HCT116 (cell line): ENCODE data around the gene RANGAP1. TPM values are rescaled to one million over a fixed set of nuclear protein-coding genes. Genes with fewer than 3 reads are reported as not detected.

Experiments
- ATAC-seq: fragments of 200-7000 bp; cut with Tn5 transposase; 2 replicates; pipeline ENCODE4 v1.9.1; 2020; ENCODE audit warnings: mild to moderate bottlenecking, moderate library complexity
- BruUV-seq: library from RNA; stranded (reverse); fragments of 400-500 nt; replicated peaks from 2 replicates; lab custom pipeline; 2021; lab: Mats Ljungman, UMichigan
- CTCF ChIA-PET: fragments of 300-600 bp; sonication (Branson Sonifier 250); formaldehyde crosslinking; loops from one replicate; lab custom pipeline; 2021; ENCODE audit warnings: antibody characterized with exemption; lab: Charles Lee
- POLR2A ChIA-PET: fragments of 300-600, 350-600 bp; sonication (Branson Sonifier 250); formaldehyde crosslinking; loops from one replicate; lab custom pipeline; 2021; ENCODE audit warnings: antibody characterized with exemption; lab: Charles Lee
- RAD21 ChIA-PET, 2 experiments: fragments of 300-600 bp; sonication (Branson Sonifier 250); formaldehyde crosslinking; loops; one replicate each; lab custom pipeline; 2023; ENCODE audit warnings: low total read pairs in 2 of 2; ENCODE audit not compliant: uncharacterized antibody in 2 of 2, unreplicated experiment in 2 of 2, low non-redundant PET in 1 of 2; lab: Charles Lee
- DNase-seq: peaks from one replicate; pipeline ENCODE4 v3.0.0-alpha.2; 2010; ENCODE audit warnings: low read depth, low spot score
- H2AFZ ChIP-seq: fragments of 200-600 bp; shearing (Covaris generic), sonication (generic); 2 replicates; pipeline ENCODE4 v1.6.1; 2017; ENCODE audit warnings: low read depth, mixed run types, mixed read lengths, antibody characterized with exemption, low read length; ENCODE audit not compliant: poor library complexity, severe bottlenecking
- H3K27ac ChIP-seq: 2 replicates; pipeline ENCODE4 v1.5.1; 2012; ENCODE audit warnings: low read depth, low read length
- H3K27me3 ChIP-seq: fragments of 200-600 bp; sonication (generic); 2 replicates; pipeline ENCODE4 v1.6.1; 2016; ENCODE audit warnings: mixed run types, low read length, mixed read lengths; ENCODE audit not compliant: insufficient read depth
- H3K36me3 ChIP-seq, 2 experiments: fragments of 200-500 bp in 1 of 2; fragments of 200-600 bp in 1 of 2; sonication (Bioruptor generic) in 1 of 2; sonication (generic) in 1 of 2; 2 replicates each; pipeline versions ENCODE4 v1.5.1 to v1.6.1; 2014 to 2016; ENCODE audit warnings: low read length in 2 of 2, inconsistent platforms in 1 of 2, mixed read lengths in 1 of 2, mixed run types in 1 of 2; ENCODE audit not compliant: insufficient read depth in 2 of 2, control insufficient read depth in 1 of 2
- H3K4me1 ChIP-seq, 2 experiments: fragments of 200-600 bp in 1 of 2; sonication (generic) in 1 of 2; 2 replicates each; pipeline versions ENCODE4 v1.5.1 to v1.6.1; 2012 to 2017; ENCODE audit warnings: low read length in 2 of 2, inconsistent platforms in 1 of 2, mild to moderate bottlenecking in 1 of 2, mixed read lengths in 1 of 2, mixed run types in 1 of 2, moderate library complexity in 1 of 2; ENCODE audit not compliant: insufficient read depth in 2 of 2, control insufficient read depth in 1 of 2
- H3K4me2 ChIP-seq: fragments of 200-600 bp; sonication (generic); 2 replicates; pipeline ENCODE4 v1.6.1; 2017; ENCODE audit warnings: mixed run types, low read length, mixed read lengths
- H3K4me3 ChIP-seq, 2 experiments: fragments of 200-600 bp in 1 of 2; sonication (generic) in 1 of 2; replicated peaks in 1 of 2; 2 replicates each; pipeline ENCODE4 v1.5.1; 2011 to 2016; ENCODE audit warnings: low read length in 2 of 2, control low read depth in 1 of 2, low read depth in 1 of 2, mild to moderate bottlenecking in 1 of 2, mixed read lengths in 1 of 2, mixed run types in 1 of 2
- H3K79me2 ChIP-seq: fragments of 200-600 bp; sonication (generic); 2 replicates; pipeline ENCODE4 v1.6.1; 2017; ENCODE audit warnings: mild to moderate bottlenecking, mixed run types, low read length, moderate library complexity, mixed read lengths; ENCODE audit not compliant: insufficient read depth
- H3K9ac ChIP-seq: fragments of 200-600 bp; sonication (generic); 2 replicates; pipeline ENCODE4 v1.6.1; 2016; ENCODE audit warnings: low read length, mixed read lengths
- H3K9me2 ChIP-seq: fragments of 200-600 bp; sonication (generic), shearing (Covaris generic); 2 replicates; pipeline ENCODE4 v1.6.1; 2017; ENCODE audit warnings: mixed run types, mild to moderate bottlenecking, moderate library complexity; ENCODE audit not compliant: insufficient read depth
- H3K9me3 ChIP-seq, 2 experiments: fragments of 200-500 bp in 1 of 2; fragments of 200-600 bp in 1 of 2; sonication (Bioruptor generic) in 1 of 2; sonication (generic) in 1 of 2; 2 replicates each; pipeline ENCODE4 v1.6.1; 2014 to 2017; ENCODE audit warnings: low read length in 2 of 2, mixed read lengths in 2 of 2, inconsistent platforms in 1 of 2, low read depth in 1 of 2, mild to moderate bottlenecking in 1 of 2, mixed run types in 1 of 2, moderate library complexity in 1 of 2; ENCODE audit not compliant: control insufficient read depth in 1 of 2, insufficient read depth in 1 of 2
- H4K20me1 ChIP-seq: fragments of 200-600 bp; sonication (generic), shearing (Covaris generic); 2 replicates; pipeline ENCODE4 v1.6.1; 2017; ENCODE audit warnings: mixed run types, mild to moderate bottlenecking, moderate library complexity; ENCODE audit not compliant: insufficient read depth
- CTCF ChIP-seq, 3 experiments: fragments of 200-600 bp in 1 of 3; sonication (generic) in 1 of 3; IDR thresholded peaks in 2 of 3; conservative IDR thresholded peaks in 1 of 3; 2 replicates each; pipeline ENCODE4 v1.5.1; 2012 to 2017; ENCODE audit warnings: low read depth in 2 of 3, low read length in 2 of 3, antibody characterized with exemption in 1 of 3, borderline replicate concordance in 1 of 3, control low read depth in 1 of 3, mild to moderate bottlenecking in 1 of 3, mixed read lengths in 1 of 3, mixed run types in 1 of 3, moderate library complexity in 1 of 3; ENCODE audit not compliant: insufficient read depth in 1 of 3
- JUND ChIP-seq: IDR thresholded peaks from 2 replicates; pipeline ENCODE4 v1.6.1; 2012
- POLR2A ChIP-seq: IDR thresholded peaks from 2 replicates; pipeline ENCODE4 v1.7.0; 2011; ENCODE audit warnings: borderline replicate concordance; ENCODE audit not compliant: insufficient read depth, insufficient read length; ENCODE audit errors: extremely low read depth
- RAD21 ChIP-seq: IDR thresholded peaks from 2 replicates; pipeline ENCODE4 v1.6.1; 2012; ENCODE audit warnings: low read depth, mild to moderate bottlenecking
- REST ChIP-seq: IDR thresholded peaks from 2 replicates; pipeline ENCODE4 v1.6.1; 2012; ENCODE audit warnings: low read depth
- SRF ChIP-seq: IDR thresholded peaks from 2 replicates; pipeline ENCODE4 v1.6.1; 2012; ENCODE audit warnings: low read depth
- ZBTB33 ChIP-seq: IDR thresholded peaks from 2 replicates; pipeline ENCODE4 v1.6.1; 2011; ENCODE audit warnings: mild to moderate bottlenecking, low read length, moderate library complexity; ENCODE audit not compliant: insufficient replicate concordance; ENCODE audit errors: extremely low read depth
- intact Hi-C: fragments of 100-400 bp; cut with micrococcal nuclease; formaldehyde crosslinking; loops from 2 replicates; pipeline ENCODE4 v1.10.0; 2022
- total RNA-seq: library from RNA; stranded (reverse); gene quantifications from one replicate; pipeline ENCODE4 v1.2.1, GENCODE V29; 2021; ENCODE audit not compliant: unreplicated experiment

Gene RANGAP1
- total RNA-seq, 1 experiment from 2014 or later, result 121 TPM

GRCh38 chr22:41245917-41246499, 40.0 kb downstream of the RANGAP1 start:
- Histone ChIP-seq H3K36me3 (peaks cover 17 to 53% of the 10 kb centered on the region in 2 experiments), H3K4me3 (no peak overlapping the region), H3K4me2 (no peak overlapping the region), H2AFZ (no peak overlapping the region), H4K20me1 (peaks cover 4% of the 10 kb centered on the region; the same call in 1 of the 2 replicates), H3K79me2 (no peaks in the 10 kb centered on the region), H3K9ac (no peak overlapping the region), H3K9me3 (no peaks in the 10 kb centered on the region), H3K27me3 (no peaks in the 10 kb centered on the region), H3K4me1 (peaks cover 6 to 10% of the 10 kb centered on the region in 2 experiments; a peak in 3 of 4 replicates), H3K9me2 (no peaks in the 10 kb centered on the region), H3K27ac (no peak overlapping the region)
- POLR2A ChIA-PET, result no interaction called here
- no peak for DNase-seq
- RAD21 ChIA-PET, result interaction anchor here in 1 of 2 experiments (0.7 kb wide), 1 partner anchor 66 kb away, joined by 3 read pairs; no protein-coding TSS in a partner anchor
- intact Hi-C loops, result no loop called here
- TSS peak; percentile 28 for BruUV-seq
- CTCF ChIA-PET, result interaction anchor here (1.9 kb wide), 1 partner anchor 323 kb away, joined by 9 read pairs; no protein-coding TSS in a partner anchor
- ATAC-seq, result peak; percentile 53
- TF ChIP-seq POLR2A (no peak), CTCF (IDR thresholded peaks at IDR 0.05 in 2 of 3, conservative IDR thresholded peaks at IDR 0.05 in 1 of 3; ENCODE audit: borderline replicate concordance in 1 of 3, insufficient read depth in 1 of 3, low read depth in 2 of 3, low read length in 2 of 3) (peak in 2 of 3 experiments; percentile 29 to 43; a peak in 3 of 6 replicates), JUND (no peak), ZBTB33 (no peak), SRF (no peak), REST (no peak), RAD21 (no peak)
